PC-9 (cell line): ENCODE results near the gene TTC32.

Source experiments
- CTCF ChIP-seq: fragments of 200-600 bp; sonication (generic); conservative IDR thresholded peaks from 2 replicates; pipeline ENCODE4 v1.6.1; 2017; ENCODE audit warnings: mixed run types, antibody characterized with exemption, mild to moderate bottlenecking, moderate library complexity
- EZH2 ChIP-seq: fragments of 200-600 bp; sonication (generic); IDR thresholded peaks from 2 replicates; pipeline ENCODE4 v1.8.0; 2017; ENCODE audit warnings: antibody characterized with exemption, low read depth

- TF ChIP-seq CTCF: no peak
- TF ChIP-seq EZH2: no peak
These were observed 33.6 kb downstream of the TTC32 start for GRCh38 chr2:19868224-19868623.
